BLaER1 (cell line): ENCODE data around the gene SQOR.

Experiments
- H3K27ac ChIP-seq: shearing (Covaris generic); formaldehyde crosslinking; 2 replicates; pipeline ENCODE4 v1.8.1; 2022
- H3K27me3 ChIP-seq: shearing (Covaris generic); formaldehyde crosslinking; 2 replicates; pipeline ENCODE4 v1.8.1; 2022
- H3K36me3 ChIP-seq: shearing (Covaris generic); formaldehyde crosslinking; 2 replicates; pipeline ENCODE4 v1.8.1; 2022
- H3K4me1 ChIP-seq: shearing (Covaris generic); formaldehyde crosslinking; 2 replicates; pipeline ENCODE4 v1.8.1; 2022
- H3K4me2 ChIP-seq: shearing (Covaris generic); formaldehyde crosslinking; 2 replicates; pipeline ENCODE4 v1.8.1; 2022
- H3K4me3 ChIP-seq: shearing (Covaris generic); formaldehyde crosslinking; 2 replicates; pipeline ENCODE4 v1.8.1; 2022
- H3K9ac ChIP-seq: shearing (Covaris generic); formaldehyde crosslinking; 2 replicates; pipeline ENCODE4 v1.8.1; 2022
- H3K9me3 ChIP-seq: shearing (Covaris generic); formaldehyde crosslinking; 2 replicates; pipeline ENCODE4 v1.8.1; 2022
- H4K20me1 ChIP-seq: shearing (Covaris generic); formaldehyde crosslinking; 2 replicates; pipeline ENCODE4 v1.8.1; 2022
- Cebpa-rat ChIP-seq: shearing (Covaris generic); IDR thresholded peaks from 2 replicates; pipeline ENCODE4 v1.8.1; 2022

SQOR gene

DNA sequence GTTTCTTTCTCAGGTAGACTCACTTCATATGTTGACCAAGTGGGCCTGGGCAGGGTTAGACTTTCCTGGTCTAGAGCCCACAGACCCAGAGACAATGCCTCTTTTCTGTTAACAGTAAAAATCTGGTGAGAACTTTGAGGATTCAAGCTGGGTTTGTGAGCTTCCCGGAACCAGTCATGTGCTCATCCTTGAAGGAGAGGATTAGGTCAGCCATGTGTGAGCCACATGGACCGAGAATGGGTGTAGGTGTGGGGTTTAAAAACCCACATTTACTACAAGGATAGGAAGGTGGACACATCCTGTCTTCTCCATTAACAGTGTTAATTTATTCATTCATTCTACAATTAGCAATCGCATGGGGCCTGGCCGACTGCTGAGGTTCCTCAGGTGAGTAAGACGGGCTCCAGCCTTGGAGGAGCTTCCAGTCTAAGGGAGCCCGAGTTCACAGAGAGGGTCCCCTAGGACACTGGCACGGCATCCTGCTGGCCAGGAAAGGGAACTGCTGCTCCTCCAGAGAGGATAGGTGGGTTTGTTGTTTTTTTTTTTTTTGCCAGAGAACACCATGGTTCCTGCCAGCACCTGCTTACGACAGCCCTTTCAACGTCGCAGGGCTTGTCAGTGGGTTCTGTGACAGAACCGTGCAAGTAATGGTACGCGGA, 69.0 kb downstream of the SQOR start:
- H3K27ac ChIP-seq = no peak overlapping the region
- peaks cover 13% of the 10 kb centered on the region for H3K27me3 ChIP-seq
- H3K36me3 ChIP-seq = no peaks in the 10 kb centered on the region
- peaks cover 5% of the 10 kb centered on the region; the same call in 1 of the 2 replicates for H3K4me1 ChIP-seq
- H3K4me3 ChIP-seq = no peak overlapping the region
- H3K9ac ChIP-seq = no peak overlapping the region
- H3K4me2 ChIP-seq = no peak overlapping the region
- H3K9me3 ChIP-seq = peaks cover 3% of the 10 kb centered on the region; the same call in 1 of the 2 replicates
- no peak for TF ChIP-seq Cebpa-rat
- H4K20me1 ChIP-seq = no peaks in the 10 kb centered on the region

DNA sequence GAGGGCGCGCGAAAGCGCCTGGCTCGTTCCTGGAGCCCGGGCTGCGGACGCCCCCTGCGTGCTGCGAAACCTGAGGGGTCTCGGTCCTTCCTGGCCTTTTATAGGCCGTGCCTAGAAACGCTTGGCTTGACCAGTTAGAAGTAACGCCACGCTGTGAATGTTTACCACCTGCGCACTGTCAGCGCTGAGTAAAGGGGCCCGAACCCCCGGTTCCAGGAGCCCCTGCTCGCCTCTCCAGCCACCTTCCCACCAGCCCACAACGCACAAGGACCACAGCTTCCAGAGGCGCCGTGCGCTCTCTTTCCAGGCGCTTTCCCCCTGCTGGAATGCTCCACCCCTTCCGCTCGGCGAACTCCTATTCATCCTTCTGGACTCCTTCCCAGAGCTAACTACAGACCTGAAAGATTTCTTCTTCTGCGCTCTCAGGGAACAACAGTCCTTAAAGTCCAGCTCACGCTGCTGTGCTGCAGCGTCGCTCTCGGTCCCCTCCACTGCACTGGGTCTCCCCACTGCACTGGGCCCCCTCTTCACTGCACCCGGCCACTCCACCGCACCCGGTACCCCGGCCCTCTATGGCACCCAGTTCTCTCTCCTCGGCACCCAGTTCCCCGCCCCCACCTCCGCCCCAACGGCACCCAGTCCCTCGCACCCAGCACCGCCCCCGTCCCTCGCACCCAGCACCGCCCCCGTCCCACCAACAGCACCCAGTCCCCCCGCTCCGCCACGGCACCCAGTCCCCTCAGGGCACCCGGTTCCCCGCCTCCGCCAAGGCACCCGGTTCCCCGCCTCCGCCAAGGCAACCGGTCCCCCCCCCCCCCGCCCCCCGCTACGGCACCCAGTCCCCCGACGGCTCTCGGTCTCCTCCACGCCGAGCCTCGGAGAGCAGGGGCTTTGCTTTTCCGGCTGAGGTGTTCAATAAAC, 69.8 kb downstream of the SQOR start:
- Histone ChIP-seq H3K4me1 (peaks cover 5% of the 10 kb centered on the region; the same call in 1 of the 2 replicates), H3K4me2 (peak overlapping the region; percentile 72), H3K4me3 (peak overlapping the region; percentile 65), H3K9ac (no peak overlapping the region), H3K27ac (no peak overlapping the region), H3K36me3 (no peaks in the 10 kb centered on the region), H3K9me3 (no peaks in the 10 kb centered on the region), H3K27me3 (peaks cover 13% of the 10 kb centered on the region), H4K20me1 (no peaks in the 10 kb centered on the region)
- TF ChIP-seq Cebpa-rat = no peak

DNA sequence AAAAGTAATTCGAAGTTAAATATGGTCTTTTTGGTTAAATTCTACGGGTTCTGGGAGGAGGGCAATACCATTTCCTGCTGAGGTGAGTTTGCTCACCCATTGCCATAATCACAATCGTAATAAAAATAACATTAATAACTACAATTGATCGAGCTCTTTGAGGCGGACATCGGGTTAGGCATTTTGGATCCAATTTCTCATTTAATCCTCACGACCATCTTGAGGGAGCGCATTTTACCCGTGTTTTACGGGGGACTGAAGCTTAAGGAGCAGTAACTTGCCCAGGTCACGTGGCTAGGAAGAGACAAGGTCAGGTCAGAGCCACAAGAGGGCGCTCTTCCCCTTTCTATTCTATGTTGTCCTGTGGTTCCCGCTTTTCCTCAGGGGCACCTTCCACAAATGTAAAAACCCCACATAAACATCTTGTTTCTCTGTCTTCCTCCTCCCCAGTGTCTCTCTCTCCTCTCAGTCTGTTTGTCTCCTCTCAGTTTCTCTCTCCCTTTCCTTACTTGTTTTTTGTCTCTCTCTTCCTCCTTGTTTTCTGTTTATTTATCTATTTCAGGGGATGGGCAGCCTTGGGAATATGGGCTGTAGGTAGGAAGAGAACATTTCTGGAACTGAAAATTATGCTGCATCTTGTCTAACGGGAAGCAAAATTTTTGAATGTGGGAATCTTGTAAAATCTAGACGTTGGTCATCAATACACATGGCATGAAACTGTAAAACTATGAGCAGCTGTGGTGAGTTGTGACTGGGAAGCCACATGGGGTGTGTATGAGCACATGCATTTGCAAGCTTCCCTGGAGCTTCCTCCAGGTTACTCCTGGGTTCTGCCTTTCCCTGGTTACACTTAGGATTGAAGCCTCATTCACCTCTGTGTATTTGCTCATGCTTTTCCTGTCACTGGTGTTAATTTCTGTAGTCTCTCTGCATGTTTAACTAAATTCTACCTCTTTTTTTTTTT, 71.0 kb downstream of the SQOR start:
- H3K9ac ChIP-seq = peak overlapping the region; percentile 63; the same call in 1 of the 2 replicates
- H3K36me3 ChIP-seq = no peaks in the 10 kb centered on the region
- H3K4me2 ChIP-seq = peak overlapping the region; percentile 72
- H3K9me3 ChIP-seq = no peaks in the 10 kb centered on the region
- H3K27me3 ChIP-seq = peaks cover 13% of the 10 kb centered on the region
- no peaks in the 10 kb centered on the region for H4K20me1 ChIP-seq
- no peak for TF ChIP-seq Cebpa-rat
- peaks cover 5% of the 10 kb centered on the region; the same call in 1 of the 2 replicates for H3K4me1 ChIP-seq
- H3K27ac ChIP-seq = no peak overlapping the region
- peak overlapping the region; percentile 65 for H3K4me3 ChIP-seq

DNA sequence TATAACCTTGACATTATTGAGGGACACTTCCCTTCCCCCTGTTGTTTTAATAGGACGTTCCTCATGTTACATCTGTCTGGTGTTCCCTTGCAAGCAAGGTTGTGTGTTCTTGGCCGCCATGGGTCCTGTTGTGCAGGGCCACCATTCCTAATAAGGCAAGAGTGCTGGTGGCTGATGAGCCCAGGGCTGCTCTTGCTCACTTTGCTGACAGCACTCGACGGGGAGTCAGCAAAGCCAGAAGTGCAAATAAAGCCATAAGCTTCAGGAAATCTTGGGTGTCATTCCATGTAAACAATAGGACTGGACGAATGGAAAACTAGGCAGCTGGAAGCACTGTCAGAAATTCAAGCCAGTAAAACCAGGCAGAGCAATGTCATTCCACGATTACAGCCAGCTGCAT, 75.8 kb downstream of the SQOR start:
- H3K4me2 ChIP-seq = no peak overlapping the region

DNA sequence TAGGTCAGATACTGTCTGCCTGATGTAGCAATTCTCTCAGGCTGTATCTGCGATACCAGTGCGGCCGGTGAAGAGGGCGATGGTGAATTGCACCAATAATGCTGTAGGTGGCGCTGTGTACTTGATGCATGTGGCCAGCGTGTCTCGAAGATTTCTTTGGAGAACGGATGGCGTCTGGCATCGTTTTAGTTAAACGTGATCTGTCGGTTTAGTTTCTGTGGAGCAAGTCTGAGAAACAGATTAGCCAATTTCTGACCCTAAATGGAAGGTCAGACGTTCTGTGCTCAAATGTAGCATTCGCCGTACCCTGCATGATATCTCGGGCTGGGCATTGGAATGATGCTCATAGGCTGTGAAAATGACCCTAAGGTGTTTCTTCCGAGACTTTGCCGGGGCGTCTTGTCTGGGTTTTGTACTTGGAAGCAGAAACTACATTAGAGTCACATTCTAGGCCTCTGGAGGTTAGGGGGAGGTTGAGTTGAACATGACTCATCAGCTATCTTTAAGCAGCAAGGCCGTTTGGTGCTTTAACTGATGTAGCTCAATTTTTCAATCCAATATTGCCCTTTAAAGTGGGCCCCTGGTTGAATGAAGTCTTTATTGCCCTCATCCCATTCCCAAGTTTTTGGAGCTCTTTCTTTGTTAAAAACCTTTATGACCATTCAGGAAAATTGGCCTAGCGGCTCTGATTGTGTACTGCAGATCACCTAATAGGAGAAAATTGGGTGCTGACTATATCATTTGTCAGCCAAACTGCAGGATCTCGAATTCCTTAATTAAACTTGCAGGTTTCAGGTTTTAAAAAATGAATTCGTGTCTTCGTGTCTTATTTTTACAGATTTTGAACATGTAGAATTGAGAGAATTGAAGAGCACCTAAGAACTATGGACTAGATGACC, 80.0 kb downstream of the SQOR start:
- H3K27ac ChIP-seq = no peak overlapping the region
- no peak overlapping the region for H3K9ac ChIP-seq
- no peaks in the 10 kb centered on the region for H4K20me1 ChIP-seq
- H3K4me3 ChIP-seq = no peak overlapping the region
- no peak for TF ChIP-seq Cebpa-rat
- H3K36me3 ChIP-seq = no peaks in the 10 kb centered on the region
- no peaks in the 10 kb centered on the region for H3K4me1 ChIP-seq
- no peaks in the 10 kb centered on the region for H3K27me3 ChIP-seq
- H3K9me3 ChIP-seq = no peaks in the 10 kb centered on the region
- H3K4me2 ChIP-seq = no peak overlapping the region

More for the DNA sequence above, 75.8 kb downstream of the SQOR start:
- no peak overlapping the region for H3K27ac ChIP-seq
- no peak for TF ChIP-seq Cebpa-rat
- no peak overlapping the region for H3K4me3 ChIP-seq
- H3K36me3 ChIP-seq = no peaks in the 10 kb centered on the region
- H3K4me1 ChIP-seq = peaks cover 4% of the 10 kb centered on the region; the same call in 1 of the 2 replicates
- H3K9ac ChIP-seq = no peak overlapping the region
- no peaks in the 10 kb centered on the region for H3K27me3 ChIP-seq
- H3K9me3 ChIP-seq = no peaks in the 10 kb centered on the region
- H4K20me1 ChIP-seq = no peaks in the 10 kb centered on the region

GRCh38 chr15:45715528-45715927, 80.7 kb downstream of the SQOR start:
- peaks cover 2% of the 10 kb centered on the region for H3K4me1 ChIP-seq
- no peak overlapping the region for H3K4me2 ChIP-seq
- TF ChIP-seq Cebpa-rat = no peak
- no peak overlapping the region for H3K9ac ChIP-seq
- no peak overlapping the region for H3K27ac ChIP-seq
- H3K27me3 ChIP-seq = no peaks in the 10 kb centered on the region
- no peaks in the 10 kb centered on the region for H3K36me3 ChIP-seq
- no peaks in the 10 kb centered on the region for H3K9me3 ChIP-seq
- no peaks in the 10 kb centered on the region for H4K20me1 ChIP-seq
- H3K4me3 ChIP-seq = no peak overlapping the region

- H4K20me1 ChIP-seq = no peaks in the 10 kb centered on the region
- H3K9ac ChIP-seq = no peak overlapping the region
- no peak overlapping the region for H3K4me2 ChIP-seq
- H3K36me3 ChIP-seq = no peaks in the 10 kb centered on the region
- peaks cover 6% of the 10 kb centered on the region for H3K4me1 ChIP-seq
- no peak overlapping the region for H3K4me3 ChIP-seq
- H3K27me3 ChIP-seq = no peaks in the 10 kb centered on the region
- TF ChIP-seq Cebpa-rat = no peak
- no peak overlapping the region for H3K27ac ChIP-seq
- H3K9me3 ChIP-seq = no peaks in the 10 kb centered on the region
These were observed 84.7 kb downstream of the SQOR start for GRCh38 chr15:45719490-45719889.

DNA sequence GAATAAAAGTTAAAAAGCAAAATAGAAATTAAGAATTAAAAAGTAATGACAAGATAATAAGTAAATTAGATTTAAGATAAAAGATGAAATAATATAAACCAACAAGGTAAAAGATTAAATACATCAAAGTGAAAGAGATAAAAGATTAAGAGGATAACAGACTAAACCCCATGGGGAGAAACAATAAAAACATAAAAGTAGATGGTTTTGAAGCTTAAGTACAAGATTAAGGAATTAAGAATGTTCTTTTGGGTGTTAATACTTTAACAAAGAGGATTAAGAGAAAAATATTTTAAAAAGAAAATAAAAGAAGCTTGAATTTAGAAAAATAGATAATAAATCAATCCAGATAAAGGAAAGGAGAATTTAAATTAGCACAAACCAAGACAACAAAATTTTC, 85.4 kb downstream of the SQOR start:
- TF ChIP-seq Cebpa-rat = no peak
- Histone ChIP-seq H3K4me2 (no peak overlapping the region), H3K27me3 (no peaks in the 10 kb centered on the region), H3K4me3 (no peak overlapping the region), H3K9ac (no peak overlapping the region), H3K36me3 (no peaks in the 10 kb centered on the region), H3K9me3 (no peaks in the 10 kb centered on the region), H4K20me1 (no peaks in the 10 kb centered on the region), H3K4me1 (peaks cover 6% of the 10 kb centered on the region), H3K27ac (no peak overlapping the region)
